RWPE1 (cell line): Measurements from ENCODE around the gene PTPRE.

Experiments used
- CTCF ChIA-PET: fragments of 350-600 bp; sonication (Branson Sonifier 250); formaldehyde crosslinking; extraction: SDS; loops from one replicate; lab custom pipeline; 2021; lab: Yijun Ruan, JAX
- POLR2A ChIA-PET: fragments of 400-600 bp; formaldehyde crosslinking; extraction: SDS; loops from one replicate; lab custom pipeline; 2020; ENCODE audit warnings: antibody characterized with exemption; ENCODE audit not compliant: low non-redundant PET; lab: Yijun Ruan, JAX
- DNase-seq: peaks from one replicate; pipeline ENCODE4 v3.0.0; 2012; ENCODE audit warnings: low spot score
- H3K27ac ChIP-seq: fragments of 450-650 bp; 2 replicates; pipeline ENCODE4 v1.5.1; 2017
- TF ChIP-seq, protein P1 (sequence below): fragments of 450-650 bp; conservative IDR thresholded peaks from 2 replicates; pipeline ENCODE4 v1.5.1; 2017; ENCODE audit warnings: low read depth, mild to moderate bottlenecking

Gene PTPRE

DNA sequence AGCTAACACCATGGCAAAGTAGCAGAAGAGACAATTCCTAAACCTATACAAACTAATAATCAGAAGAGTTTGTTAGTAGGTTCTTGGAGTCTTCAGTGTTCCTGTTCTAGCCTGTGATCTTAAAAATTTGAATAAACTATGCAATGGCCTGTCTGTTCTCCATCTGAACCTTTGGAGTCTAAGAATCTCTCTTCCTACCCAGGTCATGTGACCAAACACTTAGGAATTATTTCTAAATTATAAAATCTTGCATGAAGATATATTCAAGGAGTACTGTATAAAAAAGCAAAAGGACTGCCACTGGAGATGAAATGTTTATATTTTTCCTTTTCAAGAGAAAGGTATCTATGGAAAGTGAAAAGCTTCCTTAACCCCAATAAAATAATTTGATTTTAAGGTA is 216.9 kb downstream of the PTPRE start:
- CTCF ChIA-PET, result interaction anchor here (0.9 to 1.1 kb wide), 2 partner anchors 21 to 46 kb away, joined by 3 to 4 read pairs; no protein-coding TSS in a partner anchor
- H3K27ac ChIP-seq, result peak overlapping the region; percentile 83; the same call in 1 of the 2 replicates
- POLR2A ChIA-PET, result no interaction called here
- TF ChIP-seq, protein P1, sequence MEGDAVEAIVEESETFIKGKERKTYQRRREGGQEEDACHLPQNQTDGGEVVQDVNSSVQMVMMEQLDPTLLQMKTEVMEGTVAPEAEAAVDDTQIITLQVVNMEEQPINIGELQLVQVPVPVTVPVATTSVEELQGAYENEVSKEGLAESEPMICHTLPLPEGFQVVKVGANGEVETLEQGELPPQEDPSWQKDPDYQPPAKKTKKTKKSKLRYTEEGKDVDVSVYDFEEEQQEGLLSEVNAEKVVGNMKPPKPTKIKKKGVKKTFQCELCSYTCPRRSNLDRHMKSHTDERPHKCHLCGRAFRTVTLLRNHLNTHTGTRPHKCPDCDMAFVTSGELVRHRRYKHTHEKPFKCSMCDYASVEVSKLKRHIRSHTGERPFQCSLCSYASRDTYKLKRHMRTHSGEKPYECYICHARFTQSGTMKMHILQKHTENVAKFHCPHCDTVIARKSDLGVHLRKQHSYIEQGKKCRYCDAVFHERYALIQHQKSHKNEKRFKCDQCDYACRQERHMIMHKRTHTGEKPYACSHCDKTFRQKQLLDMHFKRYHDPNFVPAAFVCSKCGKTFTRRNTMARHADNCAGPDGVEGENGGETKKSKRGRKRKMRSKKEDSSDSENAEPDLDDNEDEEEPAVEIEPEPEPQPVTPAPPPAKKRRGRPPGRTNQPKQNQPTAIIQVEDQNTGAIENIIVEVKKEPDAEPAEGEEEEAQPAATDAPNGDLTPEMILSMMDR, result no peak
- DNase-seq, result no peak

DNA sequence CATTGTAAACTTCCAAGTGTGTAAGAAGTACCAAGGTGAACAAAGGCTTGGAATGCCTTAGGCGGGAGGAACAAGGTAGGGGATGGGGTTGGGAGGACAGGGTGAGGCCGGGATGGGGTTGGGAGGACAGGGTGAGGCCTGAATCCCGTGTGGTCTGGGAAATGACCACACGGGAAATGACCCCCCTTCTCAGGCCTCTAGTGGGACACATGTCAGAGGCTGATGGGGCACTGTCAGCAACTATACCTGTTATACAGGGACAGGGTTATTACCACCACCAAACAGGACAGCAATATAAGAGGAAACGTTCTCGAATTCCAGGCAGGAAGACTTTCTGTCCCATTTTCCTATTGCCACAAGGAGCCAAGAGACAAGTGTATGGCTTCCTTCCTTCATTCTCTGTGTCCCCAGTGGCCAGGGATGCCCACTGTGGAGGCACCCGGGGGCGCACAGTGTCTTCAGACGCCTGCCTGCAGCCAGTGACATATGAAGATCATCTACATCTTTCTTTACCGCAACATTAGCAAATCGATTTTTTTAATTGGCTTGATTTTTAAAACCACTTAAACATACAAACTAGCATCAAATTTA is 218.0 kb downstream of the PTPRE start:
- TF ChIP-seq, protein P1, result no peak
- H3K27ac ChIP-seq, result peak overlapping the region; percentile 83
- CTCF ChIA-PET, result interaction anchor here (1.1 kb wide), 1 partner anchor 47 kb away, joined by 4 read pairs; no protein-coding TSS in a partner anchor
- DNase-seq, result peak; percentile 29
- POLR2A ChIA-PET, result no interaction called here

DNA sequence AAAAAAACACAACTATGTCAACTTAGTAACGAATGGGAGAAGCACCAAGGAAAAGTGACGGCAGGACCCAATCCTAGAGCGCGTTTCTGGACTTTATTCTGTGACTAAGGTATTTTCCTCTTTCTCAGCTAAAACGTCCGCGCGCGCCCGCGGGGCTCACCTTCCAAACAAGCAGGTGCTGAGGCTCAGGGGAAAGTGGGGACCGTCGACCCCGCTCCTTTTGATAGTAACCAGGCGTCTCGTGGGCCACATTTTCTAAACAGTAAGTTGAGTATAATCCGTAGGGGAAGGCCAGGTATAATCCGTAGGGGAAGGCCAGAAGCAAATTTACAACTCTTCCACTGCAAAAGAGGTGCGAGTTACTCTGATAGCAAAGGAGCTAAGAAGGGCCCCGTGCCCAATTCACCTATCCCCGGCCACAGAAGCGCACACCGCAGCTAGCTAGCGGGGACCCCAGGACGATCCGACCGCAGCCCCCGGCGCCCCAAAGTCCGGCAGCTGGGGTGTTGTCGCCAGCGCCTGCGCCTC is 218.6 kb downstream of the PTPRE start:
- TF ChIP-seq, protein P1, result no peak
- CTCF ChIA-PET, result no interaction called here
- H3K27ac ChIP-seq, result peak overlapping the region; percentile 83
- POLR2A ChIA-PET, result no interaction called here
- peak; percentile 28 for DNase-seq

DNA sequence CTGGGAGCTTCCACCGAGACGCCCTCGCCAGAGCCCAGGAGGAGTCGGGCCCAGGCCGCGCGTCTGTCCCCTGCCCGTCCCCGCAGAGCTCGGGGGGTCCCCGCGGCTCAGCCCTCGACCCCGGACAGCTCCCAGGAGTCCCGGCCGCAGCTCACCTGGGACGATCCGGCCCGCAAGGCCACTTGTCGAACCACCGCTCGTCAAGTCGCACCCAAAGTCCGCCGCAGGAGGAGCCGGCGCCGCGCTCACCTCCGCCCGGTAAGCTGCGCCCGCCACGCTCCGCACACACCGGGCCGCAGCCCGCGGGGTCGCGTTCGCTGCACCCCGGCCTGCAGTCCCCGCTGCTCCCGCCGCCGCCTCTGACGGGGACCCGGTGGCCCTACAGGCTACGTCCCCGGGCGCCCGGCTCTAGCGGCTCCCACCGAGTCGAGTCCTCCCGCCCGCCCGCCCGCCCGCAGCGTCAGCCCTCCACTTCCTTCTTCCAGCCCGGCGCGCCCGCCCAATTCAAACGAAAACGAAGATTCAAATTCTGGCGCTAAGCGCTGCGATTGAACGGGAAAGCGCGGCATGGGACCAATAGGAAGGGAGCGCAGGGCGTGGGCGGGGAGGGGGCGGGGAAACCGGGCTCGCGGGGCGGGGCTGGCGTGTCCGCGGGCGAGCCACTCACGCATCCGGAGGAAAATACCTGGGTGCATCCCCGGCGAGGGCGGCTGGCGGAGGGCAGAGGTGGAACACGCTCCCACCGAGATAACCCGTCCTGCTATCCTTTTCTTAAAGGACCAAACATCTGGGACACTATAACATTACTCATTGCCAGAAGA is 219.3 kb downstream of the PTPRE start, which contains the start of gene MKI67:
MKI67 (minus strand) TSS at position 480 of the 821 bp plus-strand sequence. CDS start 756 bp downstream, outside the sequence.
- TF ChIP-seq, protein P1, result no peak
- peak within 1 kb of the TSS; percentile 83 for H3K27ac ChIP-seq
- DNase-seq, result peak; percentile 99
- POLR2A ChIA-PET, result no interaction called here
- CTCF ChIA-PET, result interaction anchor here (0.7 kb wide), 1 partner anchor 1681 kb away, joined by 3 read pairs; no protein-coding TSS in a partner anchor

DNA sequence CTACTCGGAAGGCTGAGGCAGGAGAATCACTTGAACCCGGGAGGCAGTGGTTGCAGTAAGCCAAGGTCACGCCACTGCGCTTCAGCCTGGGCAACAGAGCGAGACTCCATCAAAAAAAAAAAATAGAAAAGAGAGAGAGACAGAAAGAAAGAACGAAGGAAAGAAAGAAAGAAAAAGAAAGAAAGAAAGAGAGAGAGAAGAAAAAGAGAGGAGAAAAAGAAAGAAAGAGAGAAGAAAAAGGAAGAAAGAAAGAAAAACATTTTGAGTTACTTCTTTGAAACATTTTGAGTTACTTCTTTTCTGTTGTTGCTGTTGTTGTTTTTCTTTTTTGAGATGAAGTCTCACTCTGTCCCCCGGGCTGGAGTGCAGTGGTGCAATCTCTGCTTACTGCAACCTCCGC is 221.7 kb downstream of the PTPRE start:
- POLR2A ChIA-PET, result no interaction called here
- CTCF ChIA-PET, result no interaction called here
- no peak for DNase-seq
- no peak overlapping the region for H3K27ac ChIP-seq
- TF ChIP-seq, protein P1, result no peak

DNA sequence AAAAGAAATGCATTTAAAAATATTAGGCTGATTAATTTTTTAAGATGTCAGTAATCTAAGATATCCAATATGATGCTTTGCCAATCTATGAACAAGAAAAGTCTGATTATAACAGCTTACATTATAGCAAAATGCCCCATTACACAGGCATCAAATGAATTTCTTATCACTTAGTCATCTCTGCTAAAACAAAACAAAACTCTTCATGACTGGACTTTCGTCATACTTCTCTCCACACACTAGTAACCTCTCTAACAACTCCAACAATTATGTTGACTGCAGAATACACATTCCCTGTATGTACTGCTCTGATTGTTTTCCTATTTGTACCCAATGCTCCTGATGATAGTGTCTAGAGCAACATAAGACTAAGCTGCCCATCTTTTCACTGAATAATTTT is 223.1 kb downstream of the PTPRE start:
- ChIA-PET POLR2A (no interaction called here), CTCF (interaction anchor here (1.0 kb wide), 1 partner anchor 52 kb away, joined by 4 read pairs; no protein-coding TSS in a partner anchor)
- TF ChIP-seq, protein P1, result no peak
- H3K27ac ChIP-seq, result no peak overlapping the region
- peak; percentile 50 for DNase-seq
